C4-2B (cell line): ENCODE measurements around the gene TRIM54.
"Not testable (repeated sequence)": the region's sequence is repeated elsewhere in the genome, so short reads cannot be mapped to it uniquely, and the experiment has no call there.

Experiments
- CTCF ChIP-seq: fragments of 450-650 bp; conservative IDR thresholded peaks from 2 replicates; pipeline ENCODE4 v1.5.1; 2017; ENCODE audit warnings: mild to moderate bottlenecking
- ZFX ChIP-seq: fragments of 450-650 bp; IDR thresholded peaks from 2 replicates; pipeline ENCODE4 v1.6.1; 2017

- not testable (repeated sequence) for TF ChIP-seq CTCF, ZFX
Measured at GRCh38 chr2:27272537-27273522, 9.4 kb upstream of the TRIM54 start.
